ENCODE data around the gene LAMA1. TPM values are rescaled to one million over a fixed set of nuclear protein-coding genes. Genes with fewer than 3 reads are reported as not detected.
A peak's percentile ranks its signal among the peaks of the same experiment; 100 is the strongest.
"Not testable (repeated sequence)": the region's sequence is repeated elsewhere in the genome, so short reads cannot be mapped to it uniquely, and the experiment has no call there.

The LAMA1 gene
- polyA plus RNA-seq, 5 donors = 5.9 to 17.1 (median 9.7) TPM

DNA sequence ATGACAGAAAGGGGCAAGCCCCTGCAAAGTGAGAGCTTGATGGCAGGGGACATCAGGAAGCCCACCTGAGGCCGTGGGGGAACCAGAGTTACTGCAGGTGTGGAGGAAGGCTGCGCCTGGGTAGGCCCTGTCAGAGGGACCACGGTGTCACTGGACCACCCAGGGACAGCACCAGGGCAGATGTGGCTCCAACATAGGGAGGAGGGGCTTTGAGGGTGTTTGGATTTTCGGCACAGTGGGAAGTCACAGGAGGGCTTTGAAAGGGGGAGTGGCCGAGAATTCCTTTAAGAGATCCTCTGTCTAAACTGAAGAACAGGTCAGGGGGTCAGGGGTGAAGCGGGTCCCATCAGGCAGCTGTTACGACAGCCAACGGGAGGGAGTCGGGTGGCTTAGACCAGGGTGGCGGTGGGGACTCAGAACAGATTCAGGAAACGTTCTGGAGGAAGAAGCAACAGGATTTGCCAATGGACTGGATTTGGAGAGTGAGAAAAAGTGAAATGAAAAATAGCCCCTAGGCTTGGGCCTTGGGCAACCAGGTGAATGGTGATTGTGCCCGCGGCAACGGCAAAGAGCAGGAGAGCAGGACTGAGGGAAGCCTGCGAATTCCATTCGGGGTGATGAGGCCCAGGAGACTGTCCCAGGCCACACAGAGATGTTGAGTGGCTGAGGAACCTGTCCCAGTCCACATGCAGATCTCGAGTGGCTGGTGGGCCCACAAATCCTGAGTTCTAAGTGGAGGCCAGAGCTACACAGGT is 166.1 kb downstream of the LAMA1 start:
- DNase-seq = no peak

DNA sequence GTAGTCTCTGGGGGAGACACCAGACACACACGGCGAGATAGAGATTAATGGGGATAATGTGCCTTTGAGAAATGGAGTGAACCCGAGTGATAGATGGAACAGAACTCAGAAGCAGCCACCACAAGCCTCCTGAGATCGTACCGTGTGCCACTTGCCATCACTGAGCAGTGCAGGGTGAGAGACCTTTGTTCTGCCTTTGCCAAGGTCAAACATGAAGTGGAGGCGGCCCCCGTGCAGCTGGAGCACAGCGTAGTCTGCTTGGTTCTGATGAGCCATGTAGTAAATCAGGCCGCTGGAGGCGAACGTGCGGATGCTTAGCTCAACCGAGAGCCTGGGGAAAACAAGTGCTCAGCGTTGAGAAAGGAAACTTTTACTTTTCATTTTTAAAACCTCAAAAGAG is 167.0 kb downstream of the LAMA1 start:
- DNase-seq = no peak

DNA sequence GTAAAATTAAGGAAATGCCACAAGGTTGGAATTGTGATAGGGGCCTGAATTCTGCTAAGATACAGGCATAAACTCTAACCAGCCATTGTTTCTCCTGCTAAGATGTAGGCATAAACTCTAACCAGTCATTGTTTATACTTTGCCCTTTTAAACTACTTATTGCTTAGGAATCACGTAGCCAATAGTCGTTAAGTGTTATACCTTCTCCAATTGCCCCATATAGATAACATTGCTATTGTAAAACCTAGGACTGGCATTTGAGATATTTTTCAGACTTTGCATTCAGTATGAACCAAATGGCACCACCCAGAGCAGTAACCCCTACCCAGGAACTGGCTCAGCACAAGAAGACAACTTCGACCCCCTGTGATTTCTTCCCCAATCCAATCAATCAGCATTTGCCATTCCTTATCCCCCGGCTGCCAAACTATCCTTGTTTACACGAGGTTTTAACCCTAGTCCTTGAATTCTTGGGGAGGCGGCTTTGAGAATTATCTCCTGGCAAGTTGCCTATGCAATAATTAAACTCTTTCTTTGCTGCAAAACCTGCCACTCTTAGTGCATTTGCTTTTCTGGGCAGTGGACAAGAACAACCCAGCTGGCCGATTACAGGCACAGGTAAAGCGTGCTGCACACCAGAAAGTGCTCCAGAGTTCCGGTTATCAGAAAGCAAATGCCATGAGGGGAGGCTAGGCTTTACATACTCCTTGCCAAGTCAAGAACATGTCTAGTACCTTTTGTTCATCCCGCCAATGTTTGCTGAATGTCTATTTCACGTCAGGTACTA is 167.6 kb downstream of the LAMA1 start:
- no peak for DNase-seq

DNA sequence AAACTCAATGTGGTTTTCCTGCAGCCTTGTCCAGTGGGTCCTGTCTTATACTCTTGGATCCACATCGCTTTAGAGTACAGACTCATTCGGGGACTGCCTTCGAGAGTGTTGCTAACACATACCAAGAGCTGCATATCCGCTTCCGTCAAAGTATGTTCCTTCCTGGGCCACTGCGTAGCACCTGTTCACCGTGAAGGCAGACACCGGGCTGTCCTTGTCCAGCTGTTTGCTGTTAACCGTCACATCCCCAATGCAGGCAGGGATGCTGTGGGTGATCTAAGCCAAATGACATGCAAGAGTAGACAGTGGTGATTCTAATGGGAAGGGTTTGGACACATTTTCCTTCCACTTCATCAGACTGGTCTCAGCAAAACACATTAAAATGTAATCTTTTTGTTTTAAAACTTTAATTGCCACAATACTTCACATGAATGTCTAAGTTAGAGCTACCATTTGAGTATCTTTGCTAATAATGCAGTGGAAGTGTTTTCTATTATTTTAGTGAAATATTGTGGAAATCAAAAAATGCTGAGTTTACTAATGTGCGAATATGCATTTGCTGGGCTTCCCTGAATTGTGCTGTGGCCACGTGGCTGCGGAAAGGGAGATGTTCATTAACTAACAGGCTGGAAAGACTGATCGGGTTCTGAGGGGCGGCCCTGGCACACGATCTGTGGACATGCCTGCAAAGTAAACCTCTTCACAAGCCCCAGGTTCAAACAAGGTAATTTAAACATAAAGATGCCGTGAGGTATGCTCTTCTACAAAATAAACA is 169.1 kb downstream of the LAMA1 start:
- DNase-seq = peak; percentile 80 to 81

DNA sequence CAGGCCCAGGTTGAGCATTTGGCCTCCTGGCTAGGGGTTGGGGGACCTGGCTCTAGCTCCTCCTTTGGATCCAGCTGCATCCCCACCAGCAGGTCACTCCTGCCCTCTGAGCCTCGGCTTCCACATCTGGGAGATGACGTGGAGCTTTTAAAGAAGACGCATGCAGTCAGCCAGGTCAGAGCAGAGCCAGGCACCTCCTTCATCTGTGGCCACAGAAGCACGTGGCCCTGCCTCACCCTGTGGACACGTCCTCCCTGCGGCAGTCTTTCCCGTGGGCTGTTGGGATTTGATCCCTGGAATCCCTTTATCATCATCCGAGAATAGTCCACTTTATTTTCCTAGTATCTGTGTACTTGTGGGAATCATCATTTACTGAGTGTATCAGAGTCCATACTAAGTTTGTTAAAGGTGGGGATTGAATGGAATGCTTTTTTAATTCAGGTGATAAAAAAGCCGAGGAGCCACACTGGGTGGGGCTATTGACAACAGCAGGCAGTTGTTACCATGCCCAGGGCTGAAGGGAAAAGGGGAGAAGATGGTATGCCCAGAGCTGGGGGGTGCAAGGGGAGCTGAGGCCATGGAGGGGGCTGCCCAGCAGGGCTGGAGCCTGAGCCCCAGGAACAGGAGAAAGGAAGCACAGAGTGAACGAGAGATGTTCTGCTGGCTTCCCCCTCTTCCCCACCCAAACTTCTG is 170.1 kb downstream of the LAMA1 start:
- no peak for DNase-seq

DNA sequence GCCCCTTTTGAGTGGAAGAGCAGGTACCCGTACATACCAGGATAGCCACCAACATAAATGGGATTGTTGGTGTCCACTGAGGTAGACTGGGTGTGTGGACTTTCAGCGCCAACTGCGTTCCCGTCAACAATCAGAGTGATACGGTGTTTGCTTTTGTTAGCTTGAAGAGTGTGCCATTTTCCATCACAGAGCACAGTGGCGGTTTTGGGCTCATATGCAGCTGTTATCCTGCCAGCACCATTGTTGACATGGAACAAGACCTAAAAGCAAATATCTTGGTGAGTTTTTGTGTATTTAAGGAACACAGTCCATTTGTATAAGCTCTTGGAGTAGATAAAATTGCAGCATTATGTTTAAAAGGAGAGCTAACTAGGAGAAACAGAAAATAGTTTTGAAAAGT is 174.5 kb downstream of the LAMA1 start:
- DNase-seq = no peak

DNA sequence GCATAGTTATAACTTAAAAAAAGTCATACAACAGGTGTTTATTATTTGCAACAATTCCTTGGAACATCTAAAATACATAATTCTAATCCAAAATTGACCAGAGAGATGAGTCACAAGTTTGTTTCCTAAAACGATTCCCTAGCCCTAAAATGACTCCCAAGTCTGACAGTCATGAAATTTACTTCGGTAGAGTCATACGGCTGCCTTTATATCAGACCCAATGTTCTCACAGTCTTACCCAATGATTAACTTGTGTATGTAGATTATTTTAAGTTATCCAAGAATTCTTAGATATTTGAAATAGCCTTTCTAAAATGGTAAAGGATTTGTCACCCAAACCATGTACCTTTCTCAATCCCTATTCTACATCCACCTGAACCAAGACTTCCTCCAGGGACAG is 174.9 kb downstream of the LAMA1 start:
- DNase-seq = no peak

DNA sequence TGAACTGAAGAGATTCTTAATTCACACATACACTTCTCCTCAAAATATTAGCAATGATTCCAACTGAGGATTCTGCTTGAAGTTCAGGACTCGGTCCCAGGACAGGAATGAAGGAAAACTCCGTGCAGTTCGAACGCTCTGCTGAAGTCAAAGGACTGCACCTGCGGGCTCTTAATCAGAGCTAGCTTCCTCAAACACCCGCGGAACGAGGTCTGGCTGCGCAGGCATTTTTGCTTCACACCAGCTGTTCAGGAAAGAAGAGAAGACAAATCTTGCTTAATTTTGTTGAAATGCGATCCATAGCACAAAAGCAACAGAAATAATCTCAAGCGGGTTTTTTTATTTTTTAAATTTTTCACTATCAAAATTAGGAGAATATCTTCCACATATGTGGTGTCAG is 175.6 kb downstream of the LAMA1 start:
- DNase-seq = no peak

DNA sequence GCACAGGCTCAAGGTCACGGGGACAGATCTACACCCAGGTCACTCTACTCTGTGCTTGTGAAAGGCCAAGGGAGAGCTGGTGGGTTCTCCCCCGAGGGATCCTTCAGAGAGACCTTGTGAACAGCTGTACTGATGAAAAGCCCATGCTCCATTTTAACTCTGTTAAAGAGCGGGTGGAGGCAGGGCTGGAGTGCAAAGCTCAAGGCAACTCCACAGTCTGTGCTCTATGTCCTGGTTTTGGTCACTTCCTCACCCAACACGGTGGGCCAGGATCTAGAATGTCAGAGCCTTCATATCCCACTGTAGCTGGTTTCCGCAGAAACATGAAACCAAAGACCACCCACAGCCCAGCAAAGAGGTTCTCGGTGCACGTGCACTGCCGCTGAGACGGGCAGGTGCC is 177.1 kb downstream of the LAMA1 start:
- no peak for DNase-seq

DNA sequence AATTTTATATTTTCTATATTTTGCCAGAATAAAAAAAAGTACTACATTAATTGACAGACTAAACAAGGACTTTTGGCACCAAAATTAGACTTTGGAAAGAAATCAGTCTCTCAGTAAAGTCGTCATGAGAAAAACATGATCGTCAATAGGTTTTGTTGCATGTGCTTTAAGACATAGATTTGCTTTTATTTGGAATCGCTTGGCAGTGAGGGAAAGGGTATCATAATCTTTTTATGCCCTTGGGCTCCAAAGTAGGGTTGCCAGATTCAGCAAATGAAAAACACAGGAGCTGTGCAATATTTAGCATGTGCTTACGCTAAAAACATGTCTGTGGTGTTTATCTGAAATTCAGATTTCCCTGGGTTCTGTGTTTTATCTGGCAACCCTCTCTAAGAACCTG is 177.6 kb downstream of the LAMA1 start:
- DNase-seq = no peak

DNA sequence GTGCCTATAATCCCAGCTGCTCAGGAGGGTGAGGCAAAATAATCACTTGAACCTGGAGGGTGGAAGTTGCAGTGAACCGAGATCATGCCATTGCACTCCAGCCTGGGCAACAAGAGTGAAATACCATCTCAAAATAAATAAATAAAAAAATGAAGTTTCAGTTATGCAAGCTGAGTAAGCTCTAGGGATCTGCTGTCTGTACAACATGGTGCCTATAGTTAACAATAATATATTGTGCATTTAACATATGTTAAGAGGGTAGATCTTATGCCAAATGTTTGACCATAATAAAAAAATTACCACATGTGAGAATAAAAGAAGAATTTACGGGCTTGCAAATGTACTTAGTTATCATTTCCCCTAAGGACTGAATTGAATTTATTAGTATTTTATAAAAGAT is 179.2 kb downstream of the LAMA1 start:
- DNase-seq = not testable (repeated sequence)

DNA sequence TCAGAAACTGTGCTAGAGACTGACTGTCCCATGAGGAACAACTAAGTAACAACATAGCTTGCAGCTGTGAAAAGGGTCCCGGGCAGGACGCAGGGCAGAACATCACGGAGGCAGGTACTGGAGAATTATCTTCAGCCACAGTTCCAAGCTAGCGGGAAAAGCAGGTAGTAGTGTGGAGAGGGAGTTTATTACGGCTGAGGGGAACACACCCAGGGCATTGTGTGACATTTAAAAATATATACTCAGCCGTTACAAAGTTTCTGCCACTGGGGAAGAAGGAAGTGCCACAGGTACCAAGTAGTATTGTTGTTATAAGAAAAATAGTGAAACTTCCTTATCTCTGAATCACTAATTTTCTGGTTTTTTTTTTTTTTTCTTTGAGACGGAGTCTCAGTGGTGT is 179.6 kb downstream of the LAMA1 start:
- no peak for DNase-seq

DNA sequence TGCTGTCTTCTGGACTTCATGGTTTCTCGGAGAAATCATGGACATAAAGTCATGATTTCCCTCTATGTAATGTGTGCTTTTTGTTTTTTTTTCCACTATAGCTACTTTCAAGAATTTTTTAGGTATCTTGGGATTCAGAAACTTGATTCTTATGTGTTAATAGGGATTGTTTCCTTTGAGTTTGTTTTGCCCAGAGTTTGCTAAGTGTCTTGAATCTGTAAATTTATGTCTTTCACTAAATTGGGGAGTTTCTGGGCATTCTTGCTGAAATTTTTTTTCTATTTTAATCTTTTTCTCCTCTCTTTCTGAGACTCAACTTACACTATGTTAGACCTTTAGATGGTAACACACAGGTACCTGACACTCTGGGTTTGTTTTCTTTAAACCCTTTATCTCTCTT is 182.7 kb downstream of the LAMA1 start:
- no peak for DNase-seq

DNA sequence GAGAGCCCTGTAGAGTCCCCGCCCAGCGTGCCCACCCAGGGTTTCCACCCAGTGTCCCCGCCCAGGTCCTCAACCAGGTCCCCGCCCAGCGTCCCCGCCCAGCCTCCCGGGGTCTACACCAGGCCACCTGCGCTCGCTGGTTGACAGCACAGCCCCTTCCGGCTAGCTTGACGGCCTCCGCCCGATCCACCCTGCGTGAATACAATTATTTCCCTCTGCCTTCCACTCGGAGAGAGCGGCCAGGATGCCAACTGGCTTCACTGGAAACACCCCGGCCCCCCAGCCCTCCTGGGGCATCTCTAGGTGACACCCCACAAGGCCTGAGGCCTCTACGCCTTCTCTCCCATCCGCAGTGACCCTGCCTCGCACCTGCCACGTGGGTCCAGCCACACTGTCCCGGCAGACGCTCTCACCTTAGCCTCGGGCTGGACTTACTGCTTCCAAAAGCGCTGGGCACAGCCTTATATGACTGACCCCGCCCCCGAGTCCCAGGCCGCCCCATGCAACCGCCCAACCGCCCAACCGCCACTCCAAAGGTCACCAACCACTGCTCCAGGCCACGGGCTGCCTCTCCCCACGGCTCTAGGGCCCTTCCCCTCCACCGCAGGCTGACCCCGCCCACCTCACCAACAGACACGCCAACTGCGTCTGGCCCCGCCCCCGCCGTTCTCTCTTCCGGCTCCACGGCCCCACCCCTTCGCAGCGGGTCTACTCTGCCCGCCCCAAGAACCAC is 188.1 kb downstream of the LAMA1 start:
- DNase-seq = no peak

DNA sequence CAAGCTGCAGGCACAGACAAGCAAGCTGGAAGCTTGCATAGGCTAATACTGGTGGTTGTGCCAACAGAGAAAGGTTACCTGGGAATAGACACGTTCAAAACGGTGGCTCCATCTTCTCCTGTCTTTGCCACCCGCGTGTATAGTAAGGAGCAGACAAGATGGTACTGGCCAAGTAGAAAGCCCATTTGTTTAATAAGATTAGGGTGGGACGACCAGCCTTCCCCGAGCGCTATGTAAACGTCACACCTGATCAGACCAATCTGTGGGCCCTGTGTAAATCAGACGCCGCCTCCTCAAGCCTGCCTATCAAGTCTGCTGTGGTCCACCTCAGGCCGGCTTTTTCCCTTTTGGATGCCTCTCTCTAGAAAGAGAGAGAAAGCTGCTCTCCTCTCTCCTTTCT is 189.2 kb downstream of the LAMA1 start:
- DNase-seq = no peak

DNA sequence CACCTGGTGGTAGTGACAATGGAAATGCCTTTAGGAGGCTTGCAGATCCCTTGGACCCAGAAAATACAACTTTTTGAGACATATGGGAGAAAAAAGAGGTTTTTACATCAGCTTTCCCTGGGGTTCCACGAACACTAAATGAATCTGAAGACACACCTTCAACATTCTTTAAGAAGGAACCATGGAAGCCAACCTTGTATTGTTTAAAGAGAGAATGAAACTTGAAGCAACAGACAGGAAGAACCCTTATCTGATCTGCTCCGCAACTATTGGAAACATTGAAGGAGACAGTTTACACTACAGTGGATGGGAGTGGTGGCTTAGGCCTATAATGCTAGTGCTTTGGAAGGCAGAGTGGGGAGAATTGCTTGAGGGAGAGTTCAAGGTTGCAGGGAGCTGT is 190.4 kb downstream of the LAMA1 start:
- DNase-seq = no peak

DNA sequence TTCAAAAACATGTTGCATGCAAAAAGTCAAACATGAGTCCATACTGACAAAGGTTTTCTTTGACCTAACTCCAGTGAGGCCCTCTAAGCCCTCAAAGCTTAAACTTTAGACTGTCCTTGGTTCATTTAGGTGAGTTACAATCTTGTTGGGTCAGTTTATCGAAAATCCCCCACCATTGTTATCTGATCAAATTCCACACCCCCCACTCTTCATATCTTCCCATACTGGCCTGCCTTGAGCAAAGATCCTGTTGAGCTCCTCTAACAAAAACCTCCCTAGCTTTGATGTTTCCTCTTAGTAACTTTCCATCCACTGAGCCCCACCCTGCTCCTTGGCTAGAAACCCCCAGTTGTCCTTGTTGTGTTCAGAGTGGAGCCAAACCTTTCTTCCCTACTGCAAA is 194.4 kb downstream of the LAMA1 start:
- DNase-seq = no peak

DNA sequence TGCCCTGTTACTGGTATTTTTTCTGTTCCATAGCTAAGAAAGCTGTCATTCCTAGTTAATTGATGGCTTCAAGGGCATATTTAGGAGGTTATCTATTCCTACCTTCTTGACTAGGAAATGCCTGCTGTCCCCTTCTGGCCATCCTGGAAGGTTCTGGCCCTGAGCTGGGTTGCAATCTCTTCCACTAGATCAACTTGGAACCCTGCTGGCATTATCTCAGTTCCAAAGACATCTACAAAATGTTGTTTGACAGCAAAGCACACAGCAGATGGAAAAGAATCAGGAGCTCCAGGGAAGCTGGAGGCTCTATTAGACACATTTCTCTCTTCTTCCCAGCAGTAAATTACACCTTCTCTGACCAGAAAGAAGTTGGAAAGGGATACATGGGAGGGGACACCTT is 196.0 kb downstream of the LAMA1 start:
- DNase-seq = no peak

DNA sequence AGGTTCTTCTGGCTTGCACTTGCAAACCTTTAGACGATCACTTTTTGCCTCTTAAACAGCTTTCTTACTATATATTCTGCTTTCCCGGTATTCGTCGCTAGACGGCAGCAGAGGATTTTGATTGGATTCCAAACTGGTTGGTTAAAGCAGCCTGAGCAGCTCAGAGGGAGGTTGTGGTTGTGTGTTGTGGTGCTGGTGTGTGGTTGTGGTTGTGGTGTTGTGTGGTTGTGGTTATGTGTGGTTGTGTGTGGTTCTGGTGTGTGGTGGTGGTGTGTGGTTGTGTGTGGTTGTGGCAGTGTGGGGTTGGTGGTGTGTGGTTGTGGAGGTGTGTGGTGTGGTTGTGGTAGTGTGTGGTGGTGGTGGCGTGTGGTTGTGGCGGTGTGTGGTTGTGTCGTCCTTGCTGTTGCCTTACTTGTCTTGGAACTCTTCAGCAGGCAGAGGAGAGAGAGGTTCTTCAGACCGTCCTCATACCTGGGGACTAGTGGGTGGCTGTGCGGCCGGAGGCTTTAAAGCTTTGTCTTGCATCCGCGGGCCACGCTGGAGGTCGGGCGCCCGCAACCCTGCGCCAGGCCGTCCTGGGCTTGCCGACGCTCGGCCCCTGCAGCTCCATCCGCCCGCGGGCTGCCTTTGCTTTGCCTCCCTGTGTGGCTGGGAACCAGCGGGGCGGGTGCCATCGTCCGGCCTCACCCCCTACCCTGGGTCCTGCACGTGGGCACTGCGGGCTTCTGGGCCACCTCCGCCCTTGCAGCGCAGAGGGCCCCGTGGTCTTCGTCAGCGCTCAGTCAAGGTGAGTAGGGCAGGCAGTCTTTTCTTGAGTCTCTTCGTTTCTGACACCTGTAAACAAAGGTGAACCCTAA is 197.3 kb downstream of the LAMA1 start:
- peak; percentile 52 to 65 for DNase-seq

DNA sequence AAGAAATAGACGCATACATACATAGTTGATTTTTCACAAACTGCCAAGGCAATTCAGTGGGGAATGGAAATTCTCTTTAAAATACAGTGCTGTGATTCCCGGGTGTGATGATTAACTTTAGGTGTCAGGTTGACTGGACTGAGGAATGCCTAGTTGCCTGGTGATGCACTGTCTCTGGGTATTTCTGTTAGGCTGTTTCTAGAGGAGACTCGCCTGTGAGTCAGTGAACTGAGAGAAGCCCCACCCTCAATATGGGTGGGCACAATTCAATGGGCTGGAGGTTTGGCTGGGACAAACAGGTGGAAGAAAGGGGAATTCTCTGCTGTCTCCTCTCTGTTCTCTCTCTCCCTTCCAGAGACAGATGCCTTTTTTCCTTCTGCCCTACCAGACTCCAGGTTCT is 200.5 kb downstream of the LAMA1 start:
- DNase-seq = no peak

Measured in right lung (tissue), 5 donors.